Right cardiac atrium (tissue), 5 donors: ENCODE measurements around the gene TNS4. TPM values are rescaled to one million over a fixed set of nuclear protein-coding genes. Genes with fewer than 3 reads are reported as not detected.

Source experiments
- ATAC-seq, 2 donors: fragments of 200-7000 bp; cut with Tn5 transposase; one replicate each; pipeline versions ENCODE4 v1.8.0 to v1.9.1; 2020; ENCODE audit warnings: moderate library complexity in 2 of 2, mild to moderate bottlenecking in 1 of 2
- DNase-seq, 3 donors: peaks; one replicate each; pipeline ENCODE4 v3.0.0-alpha.2; 2020
- H3K27ac ChIP-seq: one replicate; pipeline ENCODE4 v1.5.1; 2013; ENCODE audit warnings: mild to moderate bottlenecking, low read length, control low read depth, moderate library complexity
- H3K27me3 ChIP-seq: one replicate; pipeline ENCODE4 v1.6.1; 2013; ENCODE audit not compliant: control insufficient read depth, insufficient read depth
- H3K4me1 ChIP-seq: one replicate; pipeline ENCODE4 v1.6.1; 2013; ENCODE audit warnings: low read length; ENCODE audit not compliant: control insufficient read depth, insufficient read depth
- H3K4me3 ChIP-seq: one replicate; pipeline ENCODE4 v1.5.1; 2013; ENCODE audit warnings: low read length, control low read depth
- H3K9me3 ChIP-seq: one replicate; pipeline ENCODE4 v1.6.1; 2013; ENCODE audit warnings: low read length; ENCODE audit not compliant: control insufficient read depth
- WGBS: extraction: QIAGEN DNeasy Blood & Tissue Kit; methylation state at CpG from one replicate; pipeline ENCODE4 v1.1.7; 2013; 5-methylcytosine and 5-hydroxymethylcytosine counted together
- intact Hi-C, 4 donors: fragments of 100-400 bp; cut with DNase I; formaldehyde crosslinking; loops; one replicate each; pipeline versions ENCODE4 v1.11.0 to v1.14.0; 2022 to 2023
- polyA plus RNA-seq: library from polyadenylated mRNA; stranded (reverse); fragments of 200-250 nt; gene quantifications from one replicate; pipeline ENCODE4 v1.2.3, GENCODE V29; 2013
- total RNA-seq, 4 donors: library from RNA; stranded (reverse); fragmentation: NEBNext Ultra II Directional; extraction: Animal tissue kit (Norgen Biotek cat#: 25700); gene quantifications; one replicate each; pipeline ENCODE4 v1.2.1, GENCODE V29; 2021
- donor health status: healthy with polysubstance abuse.
- donor health status: DM: no; HTN: yes; CAD: no.
- donor health status: DM: no; HTN: no; CAD: no.
- donor health status: DM: no; HTN: yes; CAD: no; lungs with severe emphysema.
- donor health status: DM: yes; HTN: yes; CAD: no.

The TNS4 gene
- total and polyA plus RNA-seq, 5 donors, result 0.14 TPM; not detected in 4

GRCh38 chr17:40535438-40535837, 34.0 kb upstream of the TNS4 start:
- Histone ChIP-seq H3K27me3 (no peaks in the 10 kb centered on the region), H3K4me3 (no peak overlapping the region), H3K4me1 (peaks cover 27% of the 10 kb centered on the region), H3K27ac (peak overlapping the region; percentile 73), H3K9me3 (no peaks in the 10 kb centered on the region)
- DNase-seq (no peak), ATAC-seq (no peak)
- WGBS, result 82% methylated on average over 4 of the region's 4 CpGs
- intact Hi-C loops, result loop anchor here (10.0 kb wide), 7 partner anchors 51 to 231 kb away; partner anchors contain the start of genes RARA (in 2 of the 4), GJD3 (in 1 of the 4) and IGFBP4 (in 1 of the 4)

- intact Hi-C loops, result loop anchor here (5.0 to 10.0 kb wide), 10 partner anchors 50 to 230 kb away; partner anchors contain the start of genes GJD3 (in 2 of the 4), IGFBP4 (in 2 of the 4) and RARA (in 2 of the 4)
- no peaks in the 10 kb centered on the region for H3K9me3 ChIP-seq
- 88% methylated on average over 11 of the region's 11 CpGs for WGBS
- no peak overlapping the region for H3K27ac ChIP-seq
- DNase-seq (no peak), ATAC-seq (no peak)
- H3K27me3 ChIP-seq, result no peaks in the 10 kb centered on the region
- H3K4me3 ChIP-seq, result no peak overlapping the region
- H3K4me1 ChIP-seq, result peaks cover 21% of the 10 kb centered on the region
Observed at GRCh38 chr17:40534371-40535189, 33.2 kb upstream of the TNS4 start.

DNA sequence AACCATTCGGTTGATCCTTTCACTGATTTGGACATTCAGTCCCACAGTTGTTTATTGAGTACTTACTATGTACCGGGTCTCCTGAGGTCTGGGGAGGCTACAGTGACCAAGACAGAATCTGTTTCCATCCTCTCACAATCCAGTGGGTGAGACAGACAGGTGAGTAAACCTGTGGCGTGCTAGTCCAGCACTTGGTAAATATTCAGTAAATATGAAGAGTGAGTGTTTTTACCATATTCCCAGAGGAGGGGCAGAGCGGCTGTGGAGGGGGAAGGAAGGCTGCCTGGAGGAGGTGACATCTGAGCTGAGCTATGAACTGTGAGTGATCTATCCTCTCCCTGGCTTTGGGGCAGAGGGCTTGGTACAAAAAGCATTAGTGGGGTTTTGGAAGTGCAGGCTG, 32.5 kb upstream of the TNS4 start:
- no peaks in the 10 kb centered on the region for H3K9me3 ChIP-seq
- DNase-seq (no peak), ATAC-seq (no peak)
- H3K27me3 ChIP-seq, result no peaks in the 10 kb centered on the region
- H3K4me1 ChIP-seq, result peaks cover 16% of the 10 kb centered on the region
- H3K4me3 ChIP-seq, result no peak overlapping the region
- intact Hi-C loops, result loop anchor here (2.0 to 10.0 kb wide), 12 partner anchors 49 to 229 kb away; partner anchors contain the start of genes IGFBP4 (in 3 of the 4), GJD3 (in 2 of the 4) and RARA (in 2 of the 4)
- H3K27ac ChIP-seq, result peak overlapping the region; percentile 19
- WGBS, result 74% methylated on average over 4 of the region's 4 CpGs

DNA sequence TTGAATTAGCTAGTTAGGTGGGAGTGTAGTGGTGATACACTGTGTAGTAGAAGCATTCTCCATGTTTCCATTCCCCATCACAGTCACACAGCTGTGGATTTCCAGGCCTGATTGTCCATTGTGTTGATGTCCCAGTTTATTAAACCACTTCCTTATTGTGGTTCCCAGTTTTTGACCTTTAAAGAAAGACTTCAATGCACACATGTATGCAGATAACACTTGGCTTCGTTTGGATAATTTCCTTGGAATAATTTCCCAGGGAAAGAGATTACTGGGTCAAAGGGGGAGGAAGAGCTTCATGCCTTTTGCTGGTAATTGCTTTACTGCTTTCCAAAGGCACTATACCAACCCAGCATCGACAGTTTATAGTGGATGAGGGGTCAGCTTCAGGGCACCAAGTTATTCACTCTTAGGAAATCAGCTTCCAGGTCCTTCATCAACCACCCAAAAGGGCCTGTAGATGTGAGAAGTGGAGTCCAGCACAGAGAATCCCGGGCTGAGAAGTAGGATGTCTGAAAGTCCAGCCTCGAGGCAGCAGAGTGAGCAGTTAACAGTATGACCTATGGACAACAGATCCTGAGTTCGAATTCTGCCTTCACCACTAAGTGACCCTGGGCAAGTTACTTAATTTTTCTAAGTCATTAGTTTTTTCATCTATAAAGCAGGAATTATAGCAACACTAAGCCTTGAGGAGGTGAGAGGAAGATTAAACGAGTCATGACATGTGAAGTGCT, 31.3 kb upstream of the TNS4 start:
- H3K27ac ChIP-seq, result peak overlapping the region; percentile 66
- H3K4me3 ChIP-seq, result no peak overlapping the region
- intact Hi-C loops, result loop anchor here (2.0 to 10.0 kb wide), 12 partner anchors 48 to 228 kb away; partner anchors contain the start of genes IGFBP4 (in 3 of the 4), GJD3 (in 2 of the 4) and RARA (in 2 of the 4)
- ATAC-seq (peak; percentile 36 to 59), DNase-seq (no peak)
- no peaks in the 10 kb centered on the region for H3K27me3 ChIP-seq
- WGBS, result 37% methylated on average over 6 of the region's 6 CpGs
- H3K4me1 ChIP-seq, result peaks cover 14% of the 10 kb centered on the region
- H3K9me3 ChIP-seq, result no peaks in the 10 kb centered on the region

DNA sequence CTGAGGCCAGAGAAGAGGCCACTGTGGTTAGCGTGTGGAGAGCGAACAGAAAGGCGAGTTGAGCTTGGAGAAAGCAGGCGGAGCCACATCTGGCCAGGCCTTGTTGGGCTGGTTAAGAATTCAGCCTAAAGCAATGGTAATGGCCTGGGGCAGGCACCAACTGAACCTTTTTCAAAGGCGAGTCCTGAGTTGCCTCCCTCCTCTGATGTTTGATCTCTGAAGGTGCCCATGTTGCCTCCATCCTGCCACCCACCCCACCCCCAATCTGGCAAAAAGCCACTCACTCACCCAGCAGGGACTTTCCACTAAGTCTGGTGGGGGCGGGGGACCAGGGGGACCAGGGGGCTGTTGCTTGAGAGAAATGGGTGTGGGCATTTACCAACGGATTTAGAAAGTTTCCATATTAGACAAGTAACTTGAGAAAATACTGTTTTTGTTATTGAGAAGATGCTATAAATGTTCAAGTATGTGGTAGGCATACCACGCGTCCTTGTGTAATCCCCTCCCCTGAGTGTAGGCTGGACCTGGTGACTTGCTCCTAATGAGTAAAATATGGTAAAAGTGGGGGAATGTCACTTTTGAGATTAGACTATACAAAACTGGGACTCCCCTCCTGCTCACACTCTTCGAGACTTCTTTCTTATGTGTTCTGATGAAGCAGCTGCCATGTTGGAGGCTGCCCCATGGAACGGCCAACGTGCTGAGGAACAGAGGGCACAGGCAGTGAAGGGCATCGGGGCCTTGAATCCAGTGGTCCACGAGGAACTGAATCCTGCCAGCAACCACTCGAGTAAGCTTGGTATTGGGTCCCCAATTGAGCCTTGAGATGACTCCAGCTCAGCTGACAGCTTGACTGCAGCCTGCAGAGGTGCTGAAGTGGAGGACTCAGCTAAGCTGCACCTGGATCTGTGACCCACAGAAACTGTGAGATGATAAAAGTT, 29.9 kb upstream of the TNS4 start:
- 94% methylated on average over 15 of the region's 15 CpGs for WGBS
- peaks cover 6% of the 10 kb centered on the region for H3K4me1 ChIP-seq
- ATAC-seq, result no peak
- H3K4me3 ChIP-seq, result no peak overlapping the region
- intact Hi-C loops, result loop anchor here (5.0 to 10.0 kb wide), 10 partner anchors 47 to 227 kb away; partner anchors contain the start of genes GJD3 (in 2 of the 4), IGFBP4 (in 2 of the 4) and RARA (in 2 of the 4)
- no peak overlapping the region for H3K27ac ChIP-seq
- no peaks in the 10 kb centered on the region for H3K9me3 ChIP-seq
- H3K27me3 ChIP-seq, result no peaks in the 10 kb centered on the region
- DNase-seq, result no peak

DNA sequence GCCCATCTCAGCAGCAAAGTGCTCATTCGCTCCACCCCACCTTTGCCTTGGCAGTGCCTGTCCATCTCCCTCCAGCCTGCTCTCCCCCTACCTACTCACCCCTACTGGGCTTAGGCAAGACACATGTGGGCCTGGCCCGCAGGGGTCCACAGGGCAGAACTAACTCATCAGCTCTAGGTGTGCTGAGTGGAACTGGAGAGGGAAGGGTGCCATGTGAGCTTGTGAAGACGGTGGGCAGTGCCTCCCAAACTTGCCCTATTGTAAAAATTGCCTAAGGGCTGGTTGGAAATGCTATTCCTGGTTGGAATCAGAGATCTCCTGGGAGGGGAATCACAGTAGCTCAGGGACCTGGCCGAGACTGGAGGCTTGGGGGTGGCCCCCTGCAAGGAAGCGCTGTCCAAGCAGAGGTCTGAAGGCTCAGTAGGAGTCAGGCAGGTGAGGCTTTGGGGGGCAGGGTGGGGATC, 29.1 kb upstream of the TNS4 start:
- Histone ChIP-seq H3K9me3 (no peaks in the 10 kb centered on the region), H3K4me3 (no peak overlapping the region), H3K27ac (no peak overlapping the region), H3K27me3 (no peaks in the 10 kb centered on the region), H3K4me1 (no peaks in the 10 kb centered on the region)
- intact Hi-C loops, result loop anchor here (5.0 to 10.0 kb wide), 10 partner anchors 46 to 226 kb away; partner anchors contain the start of genes GJD3 (in 2 of the 4), IGFBP4 (in 2 of the 4) and RARA (in 2 of the 4)
- ATAC-seq (no peak), DNase-seq (no peak)
- WGBS, result 93% methylated on average over 5 of the region's 5 CpGs

DNA sequence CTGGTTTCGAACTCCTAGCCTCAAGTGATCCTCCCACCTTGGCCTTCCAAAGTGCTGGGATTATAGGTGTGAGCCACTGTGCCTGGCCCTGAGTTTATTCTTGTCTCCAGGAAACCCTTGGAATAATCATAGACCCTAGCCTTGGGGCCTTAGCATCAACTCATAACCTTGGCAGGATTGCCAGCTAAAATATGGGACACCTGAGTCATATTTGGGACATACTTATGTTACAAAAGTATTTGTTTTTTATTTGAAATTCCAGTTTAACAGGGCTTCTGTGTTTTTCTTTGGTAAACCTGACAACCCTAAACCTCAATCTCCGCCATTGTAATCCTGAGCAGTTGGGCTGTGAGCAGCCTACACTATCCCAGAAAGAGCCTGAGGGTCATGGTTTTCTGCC, 28.6 kb upstream of the TNS4 start:
- H3K4me3 ChIP-seq, result no peak overlapping the region
- no peak for DNase-seq
- H3K27me3 ChIP-seq, result no peaks in the 10 kb centered on the region
- H3K9me3 ChIP-seq, result no peaks in the 10 kb centered on the region
- intact Hi-C loops, result loop anchor here (5.0 to 10.0 kb wide), 10 partner anchors 45 to 225 kb away; partner anchors contain the start of genes GJD3 (in 2 of the 4), IGFBP4 (in 2 of the 4) and RARA (in 2 of the 4)
- no peak for ATAC-seq
- 96% methylated on average over 2 of the region's 2 CpGs for WGBS
- H3K4me1 ChIP-seq, result no peaks in the 10 kb centered on the region
- H3K27ac ChIP-seq, result no peak overlapping the region

DNA sequence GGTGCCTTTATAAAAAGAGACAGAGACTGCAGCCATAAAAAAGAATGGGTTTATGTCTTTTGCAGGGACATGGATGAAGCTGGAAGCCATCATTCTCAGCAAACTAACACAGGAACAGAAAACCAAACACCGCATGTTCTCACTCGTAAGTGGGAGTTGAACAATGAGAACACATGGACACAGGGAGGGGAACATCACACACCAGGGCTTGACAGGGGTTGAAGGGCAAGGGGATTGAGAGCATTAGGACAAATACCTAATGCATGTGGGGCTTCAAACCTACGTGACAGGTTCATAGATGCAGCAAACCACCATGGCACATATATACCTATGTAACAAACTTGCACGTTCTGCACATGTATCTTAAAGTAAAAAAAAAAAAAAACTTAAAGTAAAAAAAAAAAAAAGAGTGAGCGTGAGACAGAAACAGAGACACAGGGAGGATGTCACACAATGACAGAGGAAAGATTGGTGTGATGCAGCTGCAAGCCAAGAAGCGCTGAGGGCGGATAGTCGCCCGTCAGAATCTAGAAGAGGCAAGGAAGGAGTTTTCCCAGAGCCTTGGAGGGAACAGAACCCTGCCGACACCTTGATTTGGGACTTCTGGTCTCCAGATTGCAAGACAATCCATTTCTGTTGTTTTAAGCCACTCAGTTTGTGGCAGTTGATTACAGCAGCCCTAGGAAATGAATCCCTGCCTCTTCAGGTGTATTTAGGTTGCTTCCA, 27.4 kb upstream of the TNS4 start:
- Histone ChIP-seq H3K4me3 (no peak overlapping the region), H3K9me3 (no peaks in the 10 kb centered on the region), H3K27ac (no peak overlapping the region), H3K4me1 (no peaks in the 10 kb centered on the region), H3K27me3 (no peaks in the 10 kb centered on the region)
- DNase-seq, result no peak
- no peak for ATAC-seq
- 90% methylated on average over 10 of the region's 10 CpGs for WGBS
- intact Hi-C loops, result no loop called here

- DNase-seq, result peak in 2 of 3 donors; percentile 72
- peak; percentile 53 to 79 for ATAC-seq
- intact Hi-C loops, result no loop called here
- H3K27ac ChIP-seq, result no peak overlapping the region
- H3K4me3 ChIP-seq, result no peak overlapping the region
- no peaks in the 10 kb centered on the region for H3K9me3 ChIP-seq
- H3K27me3 ChIP-seq, result no peaks in the 10 kb centered on the region
- H3K4me1 ChIP-seq, result no peaks in the 10 kb centered on the region
- WGBS, result 48% methylated on average over 5 of the region's 5 CpGs
Observed at GRCh38 chr17:40526668-40527067, 25.2 kb upstream of the TNS4 start.
